HCT116 (cell line): Measurements from ENCODE around the gene SYNDIG1. TPM values are rescaled to one million over a fixed set of nuclear protein-coding genes. Genes with fewer than 3 reads are reported as not detected.

Source experiments
- ATAC-seq: fragments of 200-7000 bp; cut with Tn5 transposase; 2 replicates; pipeline ENCODE4 v1.9.1; 2020; ENCODE audit warnings: mild to moderate bottlenecking, moderate library complexity
- BruUV-seq: library from RNA; stranded (reverse); fragments of 400-500 nt; replicated peaks from 2 replicates; lab custom pipeline; 2021; lab: Mats Ljungman, UMichigan
- CTCF ChIA-PET: fragments of 300-600 bp; sonication (Branson Sonifier 250); formaldehyde crosslinking; loops from one replicate; lab custom pipeline; 2021; ENCODE audit warnings: antibody characterized with exemption; lab: Charles Lee
- POLR2A ChIA-PET: fragments of 300-600, 350-600 bp; sonication (Branson Sonifier 250); formaldehyde crosslinking; loops from one replicate; lab custom pipeline; 2021; ENCODE audit warnings: antibody characterized with exemption; lab: Charles Lee
- RAD21 ChIA-PET, 2 experiments: fragments of 300-600 bp; sonication (Branson Sonifier 250); formaldehyde crosslinking; loops; one replicate each; lab custom pipeline; 2023; ENCODE audit warnings: low total read pairs in 2 of 2; ENCODE audit not compliant: uncharacterized antibody in 2 of 2, unreplicated experiment in 2 of 2, low non-redundant PET in 1 of 2; lab: Charles Lee
- DNase-seq: peaks from one replicate; pipeline ENCODE4 v3.0.0-alpha.2; 2010; ENCODE audit warnings: low read depth, low spot score
- H2AFZ ChIP-seq: fragments of 200-600 bp; shearing (Covaris generic), sonication (generic); 2 replicates; pipeline ENCODE4 v1.6.1; 2017; ENCODE audit warnings: low read depth, mixed run types, mixed read lengths, antibody characterized with exemption, low read length; ENCODE audit not compliant: poor library complexity, severe bottlenecking
- H3K27ac ChIP-seq: 2 replicates; pipeline ENCODE4 v1.5.1; 2012; ENCODE audit warnings: low read depth, low read length
- H3K27me3 ChIP-seq: fragments of 200-600 bp; sonication (generic); 2 replicates; pipeline ENCODE4 v1.6.1; 2016; ENCODE audit warnings: mixed run types, low read length, mixed read lengths; ENCODE audit not compliant: insufficient read depth
- H3K36me3 ChIP-seq, 2 experiments: fragments of 200-500 bp in 1 of 2; fragments of 200-600 bp in 1 of 2; sonication (Bioruptor generic) in 1 of 2; sonication (generic) in 1 of 2; 2 replicates each; pipeline versions ENCODE4 v1.5.1 to v1.6.1; 2014 to 2016; ENCODE audit warnings: low read length in 2 of 2, inconsistent platforms in 1 of 2, mixed read lengths in 1 of 2, mixed run types in 1 of 2; ENCODE audit not compliant: insufficient read depth in 2 of 2, control insufficient read depth in 1 of 2
- H3K4me1 ChIP-seq, 2 experiments: fragments of 200-600 bp in 1 of 2; sonication (generic) in 1 of 2; 2 replicates each; pipeline versions ENCODE4 v1.5.1 to v1.6.1; 2012 to 2017; ENCODE audit warnings: low read length in 2 of 2, inconsistent platforms in 1 of 2, mild to moderate bottlenecking in 1 of 2, mixed read lengths in 1 of 2, mixed run types in 1 of 2, moderate library complexity in 1 of 2; ENCODE audit not compliant: insufficient read depth in 2 of 2, control insufficient read depth in 1 of 2
- H3K4me2 ChIP-seq: fragments of 200-600 bp; sonication (generic); 2 replicates; pipeline ENCODE4 v1.6.1; 2017; ENCODE audit warnings: mixed run types, low read length, mixed read lengths
- H3K4me3 ChIP-seq, 2 experiments: fragments of 200-600 bp in 1 of 2; sonication (generic) in 1 of 2; replicated peaks in 1 of 2; 2 replicates each; pipeline ENCODE4 v1.5.1; 2011 to 2016; ENCODE audit warnings: low read length in 2 of 2, control low read depth in 1 of 2, low read depth in 1 of 2, mild to moderate bottlenecking in 1 of 2, mixed read lengths in 1 of 2, mixed run types in 1 of 2
- H3K79me2 ChIP-seq: fragments of 200-600 bp; sonication (generic); 2 replicates; pipeline ENCODE4 v1.6.1; 2017; ENCODE audit warnings: mild to moderate bottlenecking, mixed run types, low read length, moderate library complexity, mixed read lengths; ENCODE audit not compliant: insufficient read depth
- H3K9ac ChIP-seq: fragments of 200-600 bp; sonication (generic); 2 replicates; pipeline ENCODE4 v1.6.1; 2016; ENCODE audit warnings: low read length, mixed read lengths
- H3K9me2 ChIP-seq: fragments of 200-600 bp; sonication (generic), shearing (Covaris generic); 2 replicates; pipeline ENCODE4 v1.6.1; 2017; ENCODE audit warnings: mixed run types, mild to moderate bottlenecking, moderate library complexity; ENCODE audit not compliant: insufficient read depth
- H3K9me3 ChIP-seq, 2 experiments: fragments of 200-500 bp in 1 of 2; fragments of 200-600 bp in 1 of 2; sonication (Bioruptor generic) in 1 of 2; sonication (generic) in 1 of 2; 2 replicates each; pipeline ENCODE4 v1.6.1; 2014 to 2017; ENCODE audit warnings: low read length in 2 of 2, mixed read lengths in 2 of 2, inconsistent platforms in 1 of 2, low read depth in 1 of 2, mild to moderate bottlenecking in 1 of 2, mixed run types in 1 of 2, moderate library complexity in 1 of 2; ENCODE audit not compliant: control insufficient read depth in 1 of 2, insufficient read depth in 1 of 2
- H4K20me1 ChIP-seq: fragments of 200-600 bp; sonication (generic), shearing (Covaris generic); 2 replicates; pipeline ENCODE4 v1.6.1; 2017; ENCODE audit warnings: mixed run types, mild to moderate bottlenecking, moderate library complexity; ENCODE audit not compliant: insufficient read depth
- CEBPB ChIP-seq: IDR thresholded peaks from 2 replicates; pipeline ENCODE4 v1.6.1; 2012; ENCODE audit warnings: low read depth
- CTCF ChIP-seq, 3 experiments: fragments of 200-600 bp in 1 of 3; sonication (generic) in 1 of 3; IDR thresholded peaks in 2 of 3; conservative IDR thresholded peaks in 1 of 3; 2 replicates each; pipeline ENCODE4 v1.5.1; 2012 to 2017; ENCODE audit warnings: low read depth in 2 of 3, low read length in 2 of 3, antibody characterized with exemption in 1 of 3, borderline replicate concordance in 1 of 3, control low read depth in 1 of 3, mild to moderate bottlenecking in 1 of 3, mixed read lengths in 1 of 3, mixed run types in 1 of 3, moderate library complexity in 1 of 3; ENCODE audit not compliant: insufficient read depth in 1 of 3
- FOSL1 ChIP-seq: IDR thresholded peaks from 2 replicates; pipeline ENCODE4 v1.6.1; 2012; ENCODE audit warnings: low read depth
- JUND ChIP-seq: IDR thresholded peaks from 2 replicates; pipeline ENCODE4 v1.6.1; 2012
- RAD21 ChIP-seq: IDR thresholded peaks from 2 replicates; pipeline ENCODE4 v1.6.1; 2012; ENCODE audit warnings: low read depth, mild to moderate bottlenecking
- SIN3A ChIP-seq: IDR thresholded peaks from 2 replicates; pipeline ENCODE4 v1.6.1; 2012; ENCODE audit warnings: low read depth
- SP1 ChIP-seq: IDR thresholded peaks from 2 replicates; pipeline ENCODE4 v1.6.1; 2012; ENCODE audit warnings: low read depth
- YY1 ChIP-seq: IDR thresholded peaks from 2 replicates; pipeline ENCODE4 v1.6.1; 2011; ENCODE audit warnings: low read length, low read depth, moderate library complexity, mild to moderate bottlenecking; ENCODE audit not compliant: insufficient replicate concordance; ENCODE audit errors: extremely low read depth
- ZFX ChIP-seq: fragments of 450-650 bp; IDR thresholded peaks from 2 replicates; pipeline ENCODE4 v1.6.1; 2017
- ZNF274 ChIP-seq: fragments of 200-500 bp; sonication (Bioruptor generic); IDR thresholded peaks from 2 replicates; pipeline ENCODE4 v1.6.1; 2014; ENCODE audit warnings: mild to moderate bottlenecking, low read depth, low read length, inconsistent platforms
- intact Hi-C: fragments of 100-400 bp; cut with micrococcal nuclease; formaldehyde crosslinking; loops from 2 replicates; pipeline ENCODE4 v1.10.0; 2022
- total RNA-seq: library from RNA; stranded (reverse); gene quantifications from one replicate; pipeline ENCODE4 v1.2.1, GENCODE V29; 2021; ENCODE audit not compliant: unreplicated experiment
- TF ChIP-seq, protein P1 (sequence below): IDR thresholded peaks from 2 replicates; pipeline ENCODE4 v1.6.1; 2011; ENCODE audit warnings: mild to moderate bottlenecking, low read length, moderate library complexity; ENCODE audit not compliant: insufficient replicate concordance; ENCODE audit errors: extremely low read depth
- TF ChIP-seq, protein P2 (sequence below): IDR thresholded peaks from 2 replicates; pipeline ENCODE4 v1.6.1; 2012; ENCODE audit warnings: low read depth
- TF ChIP-seq, protein P3 (sequence below): IDR thresholded peaks from 2 replicates; pipeline ENCODE4 v1.6.1; 2012

Gene SYNDIG1
- total RNA-seq, 1 experiment from 2014 or later, result not detected

DNA sequence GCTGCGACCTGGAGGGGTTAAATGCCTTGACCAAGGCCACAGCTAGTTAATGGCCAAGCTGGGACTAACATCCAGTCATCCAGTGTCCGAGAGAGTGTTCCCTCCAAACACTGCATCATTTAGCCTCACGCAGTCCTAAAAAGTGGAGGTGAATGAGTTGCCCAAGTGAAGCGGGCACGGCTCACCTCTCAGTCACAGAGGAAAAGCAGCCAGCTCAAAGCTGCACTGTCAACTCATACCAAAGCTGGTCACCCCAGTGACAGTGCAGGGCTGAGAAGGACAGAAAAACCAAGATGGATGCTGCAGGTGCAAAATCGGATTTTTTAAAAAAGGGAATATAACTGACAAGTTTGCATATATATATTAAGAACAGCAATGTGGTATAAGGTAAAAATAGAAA lies 168.5 kb downstream of the SYNDIG1 start:
- BruUV-seq, result no TSS peak
- H3K9me3 ChIP-seq, result no peaks in the 10 kb centered on the region
- POLR2A ChIA-PET, result no interaction called here
- H3K4me3 ChIP-seq, result no peak overlapping the region
- CTCF ChIA-PET, result no interaction called here
- peaks cover 8% of the 10 kb centered on the region; the same call in 1 of the 2 replicates for H3K27me3 ChIP-seq
- ATAC-seq (no peak), DNase-seq (no peak)
- no peak overlapping the region for H3K4me2 ChIP-seq
- RAD21 ChIA-PET, result no interaction called here
- H2AFZ ChIP-seq, result no peak overlapping the region
- H3K9ac ChIP-seq, result no peak overlapping the region
- H3K79me2 ChIP-seq, result no peaks in the 10 kb centered on the region
- no peaks in the 10 kb centered on the region for H3K9me2 ChIP-seq
- H4K20me1 ChIP-seq, result no peaks in the 10 kb centered on the region
- no peaks in the 10 kb centered on the region for H3K36me3 ChIP-seq
- H3K4me1 ChIP-seq, result peaks cover 7 to 13% of the 10 kb centered on the region in 2 experiments
- TF ChIP-seq SIN3A, result no peak
- no peak for TF ChIP-seq ZNF274
- no peak for TF ChIP-seq JUND
- TF ChIP-seq RAD21, result no peak
- TF ChIP-seq, protein P1, sequence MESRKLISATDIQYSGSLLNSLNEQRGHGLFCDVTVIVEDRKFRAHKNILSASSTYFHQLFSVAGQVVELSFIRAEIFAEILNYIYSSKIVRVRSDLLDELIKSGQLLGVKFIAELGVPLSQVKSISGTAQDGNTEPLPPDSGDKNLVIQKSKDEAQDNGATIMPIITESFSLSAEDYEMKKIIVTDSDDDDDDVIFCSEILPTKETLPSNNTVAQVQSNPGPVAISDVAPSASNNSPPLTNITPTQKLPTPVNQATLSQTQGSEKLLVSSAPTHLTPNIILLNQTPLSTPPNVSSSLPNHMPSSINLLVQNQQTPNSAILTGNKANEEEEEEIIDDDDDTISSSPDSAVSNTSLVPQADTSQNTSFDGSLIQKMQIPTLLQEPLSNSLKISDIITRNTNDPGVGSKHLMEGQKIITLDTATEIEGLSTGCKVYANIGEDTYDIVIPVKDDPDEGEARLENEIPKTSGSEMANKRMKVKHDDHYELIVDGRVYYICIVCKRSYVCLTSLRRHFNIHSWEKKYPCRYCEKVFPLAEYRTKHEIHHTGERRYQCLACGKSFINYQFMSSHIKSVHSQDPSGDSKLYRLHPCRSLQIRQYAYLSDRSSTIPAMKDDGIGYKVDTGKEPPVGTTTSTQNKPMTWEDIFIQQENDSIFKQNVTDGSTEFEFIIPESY, result no peak
- TF ChIP-seq ZFX, result no peak
- TF ChIP-seq, protein P2, sequence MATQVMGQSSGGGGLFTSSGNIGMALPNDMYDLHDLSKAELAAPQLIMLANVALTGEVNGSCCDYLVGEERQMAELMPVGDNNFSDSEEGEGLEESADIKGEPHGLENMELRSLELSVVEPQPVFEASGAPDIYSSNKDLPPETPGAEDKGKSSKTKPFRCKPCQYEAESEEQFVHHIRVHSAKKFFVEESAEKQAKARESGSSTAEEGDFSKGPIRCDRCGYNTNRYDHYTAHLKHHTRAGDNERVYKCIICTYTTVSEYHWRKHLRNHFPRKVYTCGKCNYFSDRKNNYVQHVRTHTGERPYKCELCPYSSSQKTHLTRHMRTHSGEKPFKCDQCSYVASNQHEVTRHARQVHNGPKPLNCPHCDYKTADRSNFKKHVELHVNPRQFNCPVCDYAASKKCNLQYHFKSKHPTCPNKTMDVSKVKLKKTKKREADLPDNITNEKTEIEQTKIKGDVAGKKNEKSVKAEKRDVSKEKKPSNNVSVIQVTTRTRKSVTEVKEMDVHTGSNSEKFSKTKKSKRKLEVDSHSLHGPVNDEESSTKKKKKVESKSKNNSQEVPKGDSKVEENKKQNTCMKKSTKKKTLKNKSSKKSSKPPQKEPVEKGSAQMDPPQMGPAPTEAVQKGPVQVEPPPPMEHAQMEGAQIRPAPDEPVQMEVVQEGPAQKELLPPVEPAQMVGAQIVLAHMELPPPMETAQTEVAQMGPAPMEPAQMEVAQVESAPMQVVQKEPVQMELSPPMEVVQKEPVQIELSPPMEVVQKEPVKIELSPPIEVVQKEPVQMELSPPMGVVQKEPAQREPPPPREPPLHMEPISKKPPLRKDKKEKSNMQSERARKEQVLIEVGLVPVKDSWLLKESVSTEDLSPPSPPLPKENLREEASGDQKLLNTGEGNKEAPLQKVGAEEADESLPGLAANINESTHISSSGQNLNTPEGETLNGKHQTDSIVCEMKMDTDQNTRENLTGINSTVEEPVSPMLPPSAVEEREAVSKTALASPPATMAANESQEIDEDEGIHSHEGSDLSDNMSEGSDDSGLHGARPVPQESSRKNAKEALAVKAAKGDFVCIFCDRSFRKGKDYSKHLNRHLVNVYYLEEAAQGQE, result no peak
- TF ChIP-seq CTCF (IDR thresholded peaks at IDR 0.05 in 2 of 3, conservative IDR thresholded peaks at IDR 0.05 in 1 of 3; ENCODE audit: borderline replicate concordance in 1 of 3, insufficient read depth in 1 of 3, low read depth in 2 of 3, low read length in 2 of 3), result no peak
- no peak for TF ChIP-seq CEBPB
- no peak for TF ChIP-seq FOSL1
- TF ChIP-seq, protein P3, sequence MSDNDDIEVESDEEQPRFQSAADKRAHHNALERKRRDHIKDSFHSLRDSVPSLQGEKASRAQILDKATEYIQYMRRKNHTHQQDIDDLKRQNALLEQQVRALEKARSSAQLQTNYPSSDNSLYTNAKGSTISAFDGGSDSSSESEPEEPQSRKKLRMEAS, result no peak
- TF ChIP-seq YY1, result no peak
- TF ChIP-seq SP1, result no peak
- intact Hi-C loops, result no loop called here
- H3K27ac ChIP-seq, result no peak overlapping the region
